ENCODE results near the gene MOGAT1.
"Not testable (repeated sequence)": the region's sequence is repeated elsewhere in the genome, so short reads cannot be mapped to it uniquely, and the experiment has no call there.

MOGAT1 gene

DNA sequence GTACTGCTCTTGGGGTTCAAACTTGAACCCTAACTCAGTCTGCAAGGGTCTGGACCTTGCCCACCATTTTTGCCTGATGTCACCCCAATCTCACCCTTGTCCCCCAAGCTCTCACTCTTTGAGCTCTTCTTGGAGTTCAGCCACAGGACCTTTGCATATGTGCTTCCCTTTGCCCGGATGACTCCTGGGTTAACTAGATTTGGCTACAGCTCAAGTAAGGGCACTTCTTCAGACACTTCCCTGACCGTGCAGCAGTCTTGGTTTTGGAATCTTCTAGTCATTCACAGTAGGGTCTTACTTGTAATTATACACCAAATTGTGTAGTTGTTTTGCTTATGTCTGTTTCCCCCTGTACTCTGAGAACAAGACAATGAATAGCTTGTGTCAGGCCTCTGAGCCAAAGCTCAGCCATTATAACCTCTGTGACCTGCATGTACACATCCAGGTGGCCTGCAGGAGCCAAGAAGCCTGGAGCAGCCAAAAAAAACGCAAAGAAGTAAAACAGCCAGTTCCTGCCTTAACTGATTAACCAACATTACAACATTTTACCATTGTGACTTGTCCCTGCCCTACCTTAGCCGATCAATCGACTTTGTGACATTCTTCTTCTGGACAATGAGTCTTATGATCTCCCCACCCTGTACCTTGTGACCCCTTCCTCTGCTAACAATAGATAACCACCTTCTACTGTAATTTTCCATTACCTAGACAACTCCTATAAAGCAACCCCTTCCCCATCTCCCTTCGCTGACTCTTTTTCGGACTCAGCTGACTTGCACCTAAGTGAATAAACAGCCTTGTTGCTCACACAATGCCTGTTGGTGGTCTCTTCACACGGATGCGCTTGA, 1.0 kb upstream of the MOGAT1 start:
- DNase-seq: no peak

DNA sequence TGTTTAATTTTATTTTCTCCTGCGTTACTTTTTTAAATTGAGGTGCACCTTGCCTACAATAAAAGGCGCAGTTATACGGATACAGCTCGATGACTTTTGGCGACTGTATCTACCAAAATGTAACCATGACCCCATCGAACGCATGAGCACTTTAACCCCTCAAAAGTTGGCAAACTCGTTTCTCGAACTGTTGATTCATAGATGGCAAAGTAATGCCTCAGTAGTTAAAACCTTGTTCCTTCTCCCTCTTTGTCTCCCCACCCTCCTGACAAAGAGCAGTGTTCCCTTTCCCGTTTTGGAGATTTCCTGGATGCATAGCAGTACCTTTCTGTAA, 577 bp downstream of the MOGAT1 start:
- DNase-seq: no peak

GRCh38 chr2:222673273-222673672, 1.8 kb downstream of the MOGAT1 start:
- no peak for DNase-seq

DNA sequence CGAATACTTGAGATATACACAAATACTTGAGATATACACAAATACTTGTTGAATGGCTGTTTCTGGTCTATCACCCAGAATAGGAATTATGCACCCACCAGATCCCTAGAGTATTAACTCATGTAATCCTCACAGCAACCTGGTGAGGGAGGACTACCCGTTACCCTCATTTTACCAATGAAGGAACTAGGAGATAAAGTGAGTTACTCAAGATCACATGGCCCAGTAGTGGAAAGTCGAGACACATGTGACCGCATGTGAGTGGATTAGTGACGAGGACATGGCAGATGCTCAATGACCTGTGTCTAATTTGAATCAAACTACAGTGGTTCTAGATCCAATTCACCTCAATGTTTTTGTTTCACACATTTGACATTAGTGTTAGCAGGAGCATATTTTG, 2.4 kb downstream of the MOGAT1 start:
- no peak for DNase-seq

- no peak for DNase-seq
Measured at GRCh38 chr2:222677981-222678380, 6.5 kb downstream of the MOGAT1 start.

DNA sequence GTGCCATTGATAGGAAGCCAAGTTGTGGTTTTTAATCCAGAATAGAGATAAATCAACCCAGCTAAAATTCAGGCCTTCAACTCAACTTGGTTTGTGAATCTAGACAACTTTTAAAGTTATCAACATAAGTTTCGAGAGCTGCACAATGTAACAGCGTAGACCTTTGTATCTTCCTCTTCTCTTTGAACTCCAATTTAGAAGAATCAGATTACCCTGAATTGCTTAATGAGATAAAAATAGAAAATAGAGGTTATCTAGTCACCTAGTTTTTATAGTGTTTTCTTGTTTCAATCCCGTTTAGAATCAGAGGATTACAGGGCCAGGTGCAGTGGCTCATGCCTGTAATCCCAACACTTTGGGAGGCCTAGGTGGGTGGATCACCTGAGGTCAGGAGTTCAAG, 12.3 kb downstream of the MOGAT1 start:
- no peak for DNase-seq

DNA sequence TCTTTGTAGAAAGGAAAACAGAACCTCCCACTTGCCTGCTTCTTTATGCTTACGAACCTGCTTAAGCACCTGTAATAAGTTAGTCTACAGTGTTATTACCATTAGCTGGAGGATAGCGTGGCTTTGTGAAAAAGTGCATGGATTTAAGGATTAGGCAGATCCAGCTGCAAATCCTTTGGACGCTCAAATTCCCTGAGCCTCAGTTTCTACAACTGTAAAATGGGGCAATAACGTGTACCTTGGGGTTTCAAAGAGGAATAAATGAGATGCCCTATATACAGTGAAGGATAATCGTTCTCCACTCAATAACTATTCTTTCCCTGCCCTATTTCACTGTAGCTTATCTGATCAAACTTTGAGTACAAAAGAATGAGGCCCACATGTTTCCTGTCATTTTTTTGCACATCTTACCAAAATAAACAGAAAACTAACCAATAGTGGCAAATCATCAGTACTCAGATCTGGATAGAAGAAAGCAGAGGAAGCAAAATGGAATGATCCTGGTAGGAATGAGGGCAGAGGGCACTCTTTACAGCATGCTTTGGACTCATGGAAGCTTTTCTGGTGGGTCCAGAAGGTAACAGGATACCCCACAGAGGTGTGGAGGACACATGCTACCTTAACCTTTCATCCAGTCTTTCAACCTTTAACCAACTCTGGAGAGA, 14.8 kb downstream of the MOGAT1 start:
- no peak for DNase-seq

GRCh38 chr2:222688917-222689316, 17.5 kb downstream of the MOGAT1 start:
- no peak for DNase-seq

DNA sequence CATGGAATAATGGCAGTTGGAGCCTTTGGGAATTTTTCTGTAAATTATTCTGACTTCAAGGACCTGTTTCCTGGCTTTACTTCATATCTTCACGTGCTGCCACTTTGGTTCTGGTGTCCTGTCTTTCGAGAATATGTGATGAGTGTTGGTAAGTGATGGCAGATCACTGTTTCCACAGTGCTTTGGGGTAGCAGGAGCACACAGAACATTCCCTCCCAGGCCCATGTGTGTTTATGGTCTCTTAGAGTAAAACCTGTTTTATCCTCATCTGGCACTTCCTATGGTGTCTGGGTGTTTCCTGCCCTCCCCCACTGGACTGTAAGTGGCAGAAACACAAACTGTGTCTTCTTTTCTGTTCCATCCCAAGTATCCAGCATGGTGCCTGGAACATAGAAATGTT, 17.9 kb downstream of the MOGAT1 start:
- no peak for DNase-seq

- DNase-seq: peak; percentile 60
Measured at GRCh38 chr2:222690564-222691200, 19.2 kb downstream of the MOGAT1 start.

DNA sequence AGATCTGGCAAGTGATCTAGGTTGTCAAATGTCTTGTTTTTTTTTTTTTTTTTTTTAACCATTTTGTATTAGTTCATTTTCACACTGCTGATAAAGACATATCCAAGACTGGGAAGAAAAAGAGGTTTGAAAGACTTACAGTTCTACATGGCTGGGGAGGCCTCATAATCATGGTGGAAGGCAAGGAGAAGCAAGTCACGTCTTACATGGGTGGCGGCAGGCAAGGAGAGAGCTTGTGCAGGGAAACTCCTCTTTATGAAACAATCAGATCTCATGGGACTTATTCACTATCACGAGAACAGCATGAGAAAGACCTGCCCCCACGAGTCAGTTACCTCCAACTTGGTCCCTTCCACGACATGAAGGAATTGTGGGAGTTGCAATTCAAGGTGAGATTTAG, 22.0 kb downstream of the MOGAT1 start:
- not testable (repeated sequence) for DNase-seq

DNA sequence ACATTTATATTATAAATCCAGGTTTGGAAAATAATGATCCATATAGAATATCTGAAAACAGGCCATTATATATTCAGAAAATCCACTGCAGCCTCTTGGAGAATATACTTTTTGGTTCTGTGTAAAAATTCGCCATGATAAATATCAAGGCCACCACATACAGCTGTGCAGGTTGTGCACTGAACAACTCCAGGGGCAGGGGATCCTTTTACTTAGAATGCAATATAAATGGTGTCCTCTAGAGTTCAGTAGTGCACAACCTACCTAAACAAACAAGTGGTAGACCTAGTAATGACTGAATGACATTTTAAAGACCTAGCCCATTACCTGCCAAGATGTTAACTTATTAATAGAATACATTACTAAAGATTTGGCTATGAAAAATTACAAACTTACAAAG, 22.4 kb downstream of the MOGAT1 start:
- no peak for DNase-seq

DNA sequence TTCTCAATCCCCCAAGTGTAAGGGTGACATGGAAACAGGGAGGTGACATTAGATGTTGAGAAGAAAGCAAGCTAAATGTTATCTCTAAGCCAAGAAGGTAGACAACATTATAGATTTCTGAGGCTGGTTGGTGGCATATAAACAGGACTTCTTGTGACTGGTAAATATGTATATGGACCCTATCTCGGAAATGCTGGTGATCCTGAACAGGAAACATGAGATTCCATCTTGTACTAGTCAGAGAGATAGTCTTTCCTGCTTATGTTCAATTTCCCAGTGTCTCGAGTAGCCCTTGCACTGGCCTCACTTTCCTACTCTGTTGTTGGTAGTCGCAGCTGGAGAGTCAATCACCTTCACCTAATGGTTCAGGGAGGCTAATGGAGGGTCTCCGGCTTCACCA, 26.8 kb downstream of the MOGAT1 start:
- DNase-seq: no peak

- DNase-seq: no peak
Measured at GRCh38 chr2:222701233-222701632, 29.8 kb downstream of the MOGAT1 start.

GRCh38 chr2:222701721-222702131, 30.3 kb downstream of the MOGAT1 start:
- DNase-seq: no peak

GRCh38 chr2:222703091-222703490, 31.6 kb downstream of the MOGAT1 start:
- DNase-seq: no peak

GRCh38 chr2:222703886-222704285, 32.4 kb downstream of the MOGAT1 start:
- no peak for DNase-seq

DNA sequence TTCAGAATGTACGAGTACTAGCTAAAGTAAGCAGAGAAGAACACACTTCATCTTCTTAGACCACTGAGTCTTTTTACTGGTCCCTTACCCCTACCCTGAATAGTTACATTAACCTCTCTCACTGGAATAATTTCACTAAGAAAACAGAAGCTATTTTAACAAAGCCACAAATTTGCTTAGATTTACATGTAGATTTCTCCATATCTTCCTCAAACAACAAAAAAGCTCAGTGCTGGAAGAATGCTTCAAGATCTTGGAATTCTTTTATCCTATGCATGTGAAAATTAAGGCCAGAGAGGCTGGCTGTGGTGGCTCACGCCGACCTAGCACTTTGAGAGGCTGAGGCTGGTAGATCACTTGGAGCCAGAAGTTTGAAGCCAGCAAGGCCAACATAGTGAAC, 35.2 kb downstream of the MOGAT1 start:
- no peak for DNase-seq

DNA sequence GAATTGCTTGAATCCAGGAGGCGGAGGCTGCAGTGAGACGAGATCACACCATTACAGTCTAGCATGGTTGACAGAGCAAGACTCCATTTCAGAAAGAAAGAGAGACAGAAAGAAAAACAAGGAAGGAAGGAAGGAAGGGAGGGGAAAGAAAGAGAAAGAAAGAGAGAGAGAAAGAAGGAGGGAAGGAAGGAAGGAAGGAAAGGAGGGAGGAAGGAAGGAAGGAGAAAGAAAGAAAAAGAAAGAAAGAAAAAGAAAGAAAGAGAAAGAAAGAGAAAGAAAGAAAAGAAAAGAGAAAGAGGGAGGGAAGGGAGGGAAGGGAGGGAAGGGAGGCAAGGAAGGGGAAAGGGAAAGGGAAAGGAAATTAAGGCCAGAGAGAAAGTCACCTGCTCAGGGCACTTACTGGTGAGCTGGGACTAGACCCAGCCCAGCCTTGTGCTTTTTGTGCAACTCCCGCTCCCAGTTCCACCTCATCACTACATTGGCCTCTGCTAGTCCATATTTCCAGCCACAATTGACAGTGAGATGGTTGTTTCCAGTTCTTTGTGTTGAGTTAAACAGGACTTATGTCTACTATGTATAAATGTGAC, 35.7 kb downstream of the MOGAT1 start:
- DNase-seq: no peak

- no peak for DNase-seq
Measured at GRCh38 chr2:222707689-222708273, 36.3 kb downstream of the MOGAT1 start.

- DNase-seq: peak; percentile 73
Measured at GRCh38 chr2:222708274-222708710, 36.8 kb downstream of the MOGAT1 start.

GRCh38 chr2:222709191-222709891, 37.9 kb downstream of the MOGAT1 start:
- no peak for DNase-seq

DNA sequence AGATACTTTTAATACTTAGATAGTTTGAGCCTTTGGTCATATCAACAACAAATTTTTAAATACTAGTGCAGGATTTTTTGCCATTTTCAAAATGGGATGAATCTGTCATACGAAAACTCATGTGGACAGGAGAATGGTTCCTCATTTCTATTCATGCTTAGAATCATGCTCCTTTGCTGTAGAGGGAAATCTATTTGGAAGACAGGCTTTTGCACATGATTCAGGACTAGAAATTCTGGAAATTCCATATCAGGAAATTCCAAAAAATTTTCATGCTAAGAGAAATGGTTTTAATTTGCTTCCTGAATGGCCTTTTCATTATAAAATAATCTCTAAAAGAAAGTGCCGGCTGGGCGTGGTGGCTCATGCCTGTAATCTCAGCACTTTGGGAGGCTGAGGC, 39.3 kb downstream of the MOGAT1 start:
- no peak for DNase-seq
